ENCODE measurements around the gene AGPAT4. TPM values are rescaled to one million over a fixed set of nuclear protein-coding genes. Genes with fewer than 3 reads are reported as not detected.

AGPAT4 gene
- total RNA-seq, 1 experiment from 2014 or later, result 22.0 TPM

DNA sequence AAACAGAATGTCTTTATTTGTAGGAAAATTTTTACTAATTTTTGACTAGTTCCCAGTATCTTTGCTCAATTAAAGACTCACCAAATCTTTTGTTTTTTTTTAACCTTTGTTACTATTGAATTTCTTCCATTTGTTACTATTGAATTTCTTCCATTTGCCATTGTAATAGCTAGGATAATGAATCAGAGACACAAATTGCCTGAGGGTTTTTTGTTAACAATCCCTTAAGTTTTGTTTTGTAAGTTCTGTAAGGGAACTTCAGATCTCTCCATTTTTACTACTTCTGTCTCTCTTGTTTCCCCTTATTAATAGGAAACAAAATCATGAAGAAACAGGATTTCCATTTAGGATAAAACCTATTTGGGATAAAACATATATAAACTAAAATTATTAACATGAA lies 177.9 kb downstream of the AGPAT4 start:
- peaks cover 10 to 51% (median 37%) of the 10 kb centered on the region in 3 experiments; a peak in 5 of 7 replicates for H3K36me3 Mint-ChIP-seq (ENCODE audit: insufficient read depth in 1 of 3, low read depth in 3 of 3)
- DNase-seq, result no peak
- Histone ChIP-seq H2BK20ac (ENCODE audit: low read depth, low read length, poor library complexity, severe bottlenecking) (no peak overlapping the region), H3K18ac (ENCODE audit: insufficient read length, low read depth, low read length) (no peak overlapping the region), H3T11ph (ENCODE audit: low read length) (no peak overlapping the region), H3K27me3 (ENCODE audit: insufficient read depth, low read length) (no peaks in the 10 kb centered on the region), H3K9ac (ENCODE audit: extremely low read depth, insufficient read length, low read length) (no peak overlapping the region), H3K56ac (ENCODE audit: insufficient read length, low read depth, low read length) (no peak overlapping the region), H3K9me3 (ENCODE audit: control insufficient read depth, low read depth, low read length) (no peaks in the 10 kb centered on the region), H3K27ac (ENCODE audit: insufficient read length, low read depth, low read length) (no peak overlapping the region), H3K14ac (ENCODE audit: insufficient read depth, low read length) (no peak overlapping the region), H4K8ac (replicated peaks; ENCODE audit: insufficient read length, low read depth, low read length) (no peak overlapping the region), H3K4me2 (ENCODE audit: insufficient read depth, insufficient read length, low read length) (no peak overlapping the region), H2BK15ac (ENCODE audit: low read depth, low read length) (no peak overlapping the region), H4K91ac (ENCODE audit: insufficient read length, low read depth, low read length) (no peak overlapping the region), H2AFZ (ENCODE audit: low read length) (no peak overlapping the region), H4K20me1 (ENCODE audit: control insufficient read depth, insufficient read depth, insufficient read length) (no peaks in the 10 kb centered on the region), H3K4ac (ENCODE audit: low read depth, low read length) (no peak overlapping the region), H3K23me2 (ENCODE audit: insufficient read length, low read depth, low read length, poor library complexity, severe bottlenecking) (no peaks in the 10 kb centered on the region), H2BK120ac (ENCODE audit: low read depth, low read length, poor library complexity, severe bottlenecking) (no peak overlapping the region), H3K4me1 (ENCODE audit: insufficient read depth, low read length) (no peaks in the 10 kb centered on the region), H3K79me1 (ENCODE audit: insufficient read depth, low read depth, low read length, poor library complexity, severe bottlenecking) (no peaks in the 10 kb centered on the region), H3K23ac (ENCODE audit: insufficient read length, low read depth, low read length) (no peak overlapping the region), H3K79me2 (ENCODE audit: insufficient read depth, low read length) (no peaks in the 10 kb centered on the region), H2BK12ac (ENCODE audit: insufficient read length, low read depth, low read length) (no peak overlapping the region), H2BK5ac (ENCODE audit: insufficient read length, low read length) (no peak overlapping the region), H4K5ac (ENCODE audit: insufficient read length, low read depth, low read length) (no peak overlapping the region), H2AK5ac (ENCODE audit: insufficient read length, low read length) (no peak overlapping the region)
- no peaks in the 10 kb centered on the region for H3K9me3 Mint-ChIP-seq
- no peak overlapping the region for H3K4me3 Mint-ChIP-seq
- no peak overlapping the region for H3K27ac Mint-ChIP-seq
- no peaks in the 10 kb centered on the region for H3K27me3 Mint-ChIP-seq (ENCODE audit: low read depth)
- TF ChIP-seq, protein P1, sequence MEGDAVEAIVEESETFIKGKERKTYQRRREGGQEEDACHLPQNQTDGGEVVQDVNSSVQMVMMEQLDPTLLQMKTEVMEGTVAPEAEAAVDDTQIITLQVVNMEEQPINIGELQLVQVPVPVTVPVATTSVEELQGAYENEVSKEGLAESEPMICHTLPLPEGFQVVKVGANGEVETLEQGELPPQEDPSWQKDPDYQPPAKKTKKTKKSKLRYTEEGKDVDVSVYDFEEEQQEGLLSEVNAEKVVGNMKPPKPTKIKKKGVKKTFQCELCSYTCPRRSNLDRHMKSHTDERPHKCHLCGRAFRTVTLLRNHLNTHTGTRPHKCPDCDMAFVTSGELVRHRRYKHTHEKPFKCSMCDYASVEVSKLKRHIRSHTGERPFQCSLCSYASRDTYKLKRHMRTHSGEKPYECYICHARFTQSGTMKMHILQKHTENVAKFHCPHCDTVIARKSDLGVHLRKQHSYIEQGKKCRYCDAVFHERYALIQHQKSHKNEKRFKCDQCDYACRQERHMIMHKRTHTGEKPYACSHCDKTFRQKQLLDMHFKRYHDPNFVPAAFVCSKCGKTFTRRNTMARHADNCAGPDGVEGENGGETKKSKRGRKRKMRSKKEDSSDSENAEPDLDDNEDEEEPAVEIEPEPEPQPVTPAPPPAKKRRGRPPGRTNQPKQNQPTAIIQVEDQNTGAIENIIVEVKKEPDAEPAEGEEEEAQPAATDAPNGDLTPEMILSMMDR (conservative IDR thresholded peaks at IDR 0.05), result no peak
- peaks cover 8 to 12% of the 10 kb centered on the region in 2 experiments for H3K4me1 Mint-ChIP-seq
